GM20000 (cell line): Measurements from ENCODE around the gene AIFM1.

Experiments
- DNase-seq: peaks from one replicate; pipeline ENCODE4 v3.0.0; 2012; ENCODE audit warnings: low spot score
- TF ChIP-seq, protein P1 (sequence below): IDR thresholded peaks from 2 replicates; pipeline ENCODE4 v1.5.1; 2012; ENCODE audit warnings: mild to moderate bottlenecking, control low read depth; ENCODE audit errors: extremely low read depth, missing control alignments

Gene AIFM1

DNA sequence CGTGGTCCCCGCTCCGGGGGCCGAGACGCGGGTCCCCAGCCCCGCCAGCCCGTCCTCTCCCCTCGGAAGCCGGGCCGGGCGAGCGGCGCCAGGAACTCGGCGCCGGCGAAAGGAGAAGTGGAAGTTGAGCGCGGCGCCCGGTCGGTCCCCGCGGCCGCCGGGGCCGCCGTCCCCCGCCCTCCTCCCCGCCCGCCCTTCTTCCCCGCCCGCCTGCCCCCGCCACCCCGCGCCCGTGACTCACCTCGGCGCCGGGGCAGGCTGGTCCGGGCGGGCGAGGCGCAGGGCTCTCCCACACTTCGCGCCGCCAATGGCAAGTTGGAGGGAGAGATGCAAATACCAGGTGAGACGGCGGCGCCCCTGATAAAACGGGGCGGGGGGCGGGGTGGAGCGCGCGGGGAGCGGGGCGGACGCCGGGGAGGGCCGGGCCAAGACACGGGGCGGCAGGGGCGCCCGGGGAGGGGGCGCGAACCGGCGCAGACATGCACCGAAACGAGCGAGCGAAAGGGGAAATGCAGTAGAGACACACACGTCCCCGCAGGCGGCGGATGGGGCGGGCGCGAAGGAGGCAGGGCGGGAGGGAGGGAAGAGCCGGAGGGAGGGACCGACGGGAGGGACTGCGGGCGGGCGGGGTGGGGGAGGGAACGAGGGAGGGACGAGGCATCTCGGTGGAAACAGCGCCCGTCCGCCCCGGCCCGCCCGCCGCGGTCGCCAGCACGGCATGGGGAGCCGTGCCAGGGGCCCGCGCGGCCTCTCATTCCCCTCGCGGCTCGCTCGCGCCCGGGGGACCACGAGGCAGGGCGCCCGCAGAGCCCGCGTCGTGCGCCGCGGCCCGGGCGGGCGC lies 55.0 kb downstream of the AIFM1 start, which contains the start of gene ELF4:
ELF4 (minus strand) TSS at position 119 of the 841 bp plus-strand sequence. CDS start 29,167 bp downstream, outside the sequence.
- DNase-seq: peak; percentile 85
- TF ChIP-seq, protein P1, sequence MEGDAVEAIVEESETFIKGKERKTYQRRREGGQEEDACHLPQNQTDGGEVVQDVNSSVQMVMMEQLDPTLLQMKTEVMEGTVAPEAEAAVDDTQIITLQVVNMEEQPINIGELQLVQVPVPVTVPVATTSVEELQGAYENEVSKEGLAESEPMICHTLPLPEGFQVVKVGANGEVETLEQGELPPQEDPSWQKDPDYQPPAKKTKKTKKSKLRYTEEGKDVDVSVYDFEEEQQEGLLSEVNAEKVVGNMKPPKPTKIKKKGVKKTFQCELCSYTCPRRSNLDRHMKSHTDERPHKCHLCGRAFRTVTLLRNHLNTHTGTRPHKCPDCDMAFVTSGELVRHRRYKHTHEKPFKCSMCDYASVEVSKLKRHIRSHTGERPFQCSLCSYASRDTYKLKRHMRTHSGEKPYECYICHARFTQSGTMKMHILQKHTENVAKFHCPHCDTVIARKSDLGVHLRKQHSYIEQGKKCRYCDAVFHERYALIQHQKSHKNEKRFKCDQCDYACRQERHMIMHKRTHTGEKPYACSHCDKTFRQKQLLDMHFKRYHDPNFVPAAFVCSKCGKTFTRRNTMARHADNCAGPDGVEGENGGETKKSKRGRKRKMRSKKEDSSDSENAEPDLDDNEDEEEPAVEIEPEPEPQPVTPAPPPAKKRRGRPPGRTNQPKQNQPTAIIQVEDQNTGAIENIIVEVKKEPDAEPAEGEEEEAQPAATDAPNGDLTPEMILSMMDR: no peak

DNA sequence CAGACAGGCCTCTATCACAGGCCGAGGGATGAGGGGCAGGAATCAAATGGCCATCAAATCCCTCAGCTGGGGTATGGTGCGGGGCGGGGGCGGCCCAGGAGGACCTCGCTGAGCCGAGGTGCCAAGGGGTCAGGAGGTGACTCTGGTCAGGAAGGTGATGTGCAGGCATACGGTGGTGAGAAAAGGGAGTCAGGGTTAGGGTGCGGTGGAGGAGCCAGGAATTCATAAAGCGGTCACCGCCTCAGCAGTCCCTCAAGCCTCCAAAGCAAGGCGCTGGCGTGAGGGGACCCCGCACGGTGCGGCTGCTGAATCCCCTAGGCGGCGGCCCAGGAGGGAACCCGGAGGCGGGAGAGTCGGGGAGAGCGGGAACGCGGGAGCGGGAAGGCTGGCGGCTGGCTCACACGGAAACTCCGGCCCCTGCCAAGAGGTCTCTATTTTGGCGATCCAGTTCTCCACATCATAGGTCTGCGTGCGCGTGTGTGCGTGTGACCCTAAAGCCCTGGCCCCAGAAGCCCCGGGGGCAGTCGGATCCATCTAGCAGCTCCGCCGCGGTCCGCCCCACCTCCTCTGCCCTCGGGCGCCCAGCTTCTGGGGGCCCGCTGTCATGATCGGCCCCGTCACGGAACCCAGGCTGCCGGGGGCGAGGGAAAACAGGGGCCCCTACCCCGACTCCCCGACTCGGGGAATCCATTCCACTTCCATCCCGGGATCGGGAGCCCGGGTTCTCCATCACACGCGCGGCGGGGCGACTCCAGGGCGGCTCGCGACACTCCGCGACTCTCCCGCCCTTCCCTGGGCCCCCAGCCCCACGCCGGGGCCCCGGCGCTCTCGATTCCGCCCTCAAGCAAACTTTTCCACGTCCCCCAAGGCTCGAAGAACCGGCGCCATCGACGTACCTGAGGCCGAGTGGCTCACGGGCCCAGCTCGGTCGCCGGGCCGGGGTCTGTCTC lies 55.9 kb downstream of the AIFM1 start:
- DNase-seq: no peak
- TF ChIP-seq, protein P1: no peak

DNA sequence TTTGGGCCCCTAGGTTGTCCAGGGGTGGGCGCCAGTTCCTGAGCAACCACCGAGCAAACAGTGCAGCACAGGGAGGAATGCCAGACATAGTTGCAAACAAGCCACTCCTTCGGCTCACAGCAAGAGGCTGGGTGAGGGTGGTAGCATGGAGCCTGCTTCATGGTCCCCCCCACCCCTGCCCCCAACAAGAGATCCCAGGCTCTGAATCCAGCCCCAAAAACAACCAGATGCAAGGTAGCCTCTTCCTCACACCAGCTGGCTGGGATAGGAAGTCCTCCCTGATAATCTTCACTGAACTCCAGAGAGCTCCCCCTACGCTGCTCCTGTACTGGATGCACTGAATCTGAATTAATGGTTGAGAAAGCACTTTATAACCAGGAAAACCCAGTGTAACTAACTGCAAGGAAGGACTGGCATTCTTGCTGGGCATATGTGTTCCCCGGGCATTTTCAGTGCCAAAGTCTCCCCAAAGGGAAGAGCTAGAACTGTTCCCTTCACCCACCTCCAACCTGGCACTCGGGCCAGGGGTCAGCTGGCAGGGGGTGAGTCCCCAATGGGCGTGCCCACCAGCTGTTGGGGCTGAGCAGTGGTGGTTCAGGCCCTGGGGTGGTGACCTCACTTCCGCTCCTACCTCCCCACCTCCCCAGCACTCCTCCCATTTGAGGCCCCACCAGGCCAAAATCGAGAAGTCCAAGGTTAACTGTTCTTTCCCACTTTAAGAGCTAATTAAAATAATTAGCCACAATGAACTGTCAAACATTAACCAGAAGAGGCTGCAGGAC lies 56.8 kb downstream of the AIFM1 start:
- TF ChIP-seq, protein P1: peak; percentile 5
- peak; percentile 75 for DNase-seq

DNA sequence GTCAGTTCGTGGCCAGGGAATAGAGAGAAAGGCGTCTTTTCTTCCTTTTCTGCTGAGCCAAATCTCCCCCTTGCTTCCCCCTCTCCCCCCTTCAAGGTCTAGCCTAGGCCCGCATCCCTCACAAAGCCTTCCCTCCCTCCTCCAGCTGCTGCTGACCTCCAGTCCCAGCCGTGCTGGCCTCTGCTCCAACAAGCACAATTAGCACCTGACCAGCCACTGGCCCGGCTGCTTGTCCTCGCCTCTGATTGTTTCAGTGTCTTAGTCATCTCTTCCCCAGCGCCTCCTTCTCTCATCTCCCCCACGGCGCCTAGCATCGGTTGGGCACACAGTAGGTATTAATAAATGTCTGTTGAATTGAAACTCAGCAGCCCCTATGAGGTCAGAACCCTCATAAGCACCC lies 59.6 kb downstream of the AIFM1 start:
- TF ChIP-seq, protein P1: no peak
- no peak for DNase-seq

DNA sequence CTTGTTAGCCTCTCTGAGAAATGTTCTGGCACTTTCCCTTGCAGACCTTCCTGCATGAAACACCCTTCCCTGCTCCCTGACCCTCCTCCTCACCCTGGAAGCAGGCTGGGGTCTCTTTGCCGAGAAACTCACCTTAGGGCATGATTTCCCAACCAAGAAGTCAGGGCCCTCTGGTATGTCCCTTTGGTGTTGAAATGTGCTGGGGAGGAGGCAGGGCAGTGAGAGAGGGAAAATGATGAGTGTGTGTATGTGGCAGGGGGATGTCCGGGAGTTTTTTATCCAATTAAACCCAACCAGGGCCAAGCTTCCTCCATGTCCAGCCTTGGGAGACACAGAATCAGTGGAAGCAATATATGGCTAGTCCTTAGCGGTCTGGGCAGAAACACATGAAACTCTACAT lies 60.4 kb downstream of the AIFM1 start:
- TF ChIP-seq, protein P1: no peak
- DNase-seq: no peak

DNA sequence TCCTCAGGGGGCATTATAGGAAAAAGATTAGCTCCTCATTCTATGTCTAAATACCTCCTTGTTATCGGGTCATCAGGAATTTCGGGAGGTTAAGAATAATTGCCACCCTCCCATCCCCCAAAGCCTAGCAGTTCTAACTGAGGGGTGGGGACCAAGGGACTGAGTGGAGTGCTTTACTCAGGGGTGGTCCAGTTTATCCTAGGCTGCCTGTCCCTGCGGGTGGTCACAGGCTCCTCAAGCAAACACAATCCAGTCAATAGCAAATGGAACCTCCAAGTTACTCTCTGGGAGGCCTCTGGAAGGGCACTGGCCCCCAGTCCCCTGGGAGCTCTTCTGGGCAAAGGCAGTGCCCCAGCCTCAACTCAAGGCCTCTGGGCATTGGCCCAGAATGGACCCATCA lies 62.0 kb downstream of the AIFM1 start:
- no peak for DNase-seq

More for the DNA sequence above, 62.0 kb downstream of the AIFM1 start:
- TF ChIP-seq, protein P1: no peak
